Measurements from ENCODE around the gene RASA3.
A peak's percentile ranks its signal among the peaks of the same experiment; 100 is the strongest.
"Not testable (repeated sequence)": the region's sequence is repeated elsewhere in the genome, so short reads cannot be mapped to it uniquely, and the experiment has no call there.

The RASA3 gene

DNA sequence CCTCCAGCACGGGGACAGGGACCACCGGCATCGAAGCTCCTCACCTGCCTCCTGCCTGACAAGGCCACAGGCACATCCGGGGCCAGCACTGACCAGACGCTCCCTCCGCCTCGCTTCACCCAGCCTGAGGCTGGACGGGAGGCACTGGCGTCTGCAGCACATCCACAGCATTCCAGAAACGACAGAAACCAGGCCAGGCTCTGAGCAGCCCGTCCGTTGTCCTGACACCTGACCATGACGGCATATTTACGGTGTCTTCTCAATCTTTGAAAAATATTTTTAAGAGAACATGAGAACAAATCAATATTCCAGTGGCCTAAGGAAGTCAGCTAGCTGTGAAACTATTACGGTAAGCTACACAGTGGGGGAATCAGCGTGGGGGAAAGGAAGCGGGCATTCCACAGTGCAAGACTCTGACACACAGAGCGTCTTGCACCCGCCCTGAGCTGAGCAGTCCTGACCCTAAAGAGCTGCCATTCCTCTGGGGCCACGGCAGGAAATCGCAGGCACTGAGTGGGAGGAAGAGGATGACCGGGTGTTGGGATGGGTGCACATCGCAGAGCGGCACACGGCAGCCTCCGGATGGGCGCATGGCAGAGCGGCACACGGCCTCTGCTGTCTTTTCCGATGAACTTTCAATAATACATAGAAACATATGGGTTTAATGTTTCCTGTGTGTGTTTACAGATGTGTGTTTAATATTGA, 26.8 kb downstream of the RASA3 start:
- Histone ChIP-seq H3K9me3 (ENCODE audit: control insufficient read depth, insufficient read depth, low read length) (no peaks in the 10 kb centered on the region), H3K4me1 (ENCODE audit: control insufficient read depth, insufficient read depth, low read length) (peaks cover 2% of the 10 kb centered on the region), H3K4me3 (ENCODE audit: low read depth, low read length) (no peak overlapping the region), H3K27me3 (ENCODE audit: control insufficient read depth, insufficient read depth, low read length) (no peaks in the 10 kb centered on the region), H3K36me3 (ENCODE audit: control insufficient read depth, insufficient read depth, low read length) (peaks cover 4% of the 10 kb centered on the region), H3K9ac (ENCODE audit: low read depth, low read length) (no peak overlapping the region)

- Histone ChIP-seq H3K27me3 (ENCODE audit: control insufficient read depth, insufficient read depth, low read length) (no peaks in the 10 kb centered on the region), H3K36me3 (ENCODE audit: control insufficient read depth, insufficient read depth, low read length) (peaks cover 4% of the 10 kb centered on the region), H3K4me1 (ENCODE audit: control insufficient read depth, insufficient read depth, low read length) (no peaks in the 10 kb centered on the region), H3K4me3 (ENCODE audit: low read depth, low read length) (no peak overlapping the region), H3K9me3 (ENCODE audit: control insufficient read depth, insufficient read depth, low read length) (no peaks in the 10 kb centered on the region), H3K9ac (ENCODE audit: low read depth, low read length) (no peak overlapping the region)
Observed at GRCh38 chr13:114104655-114105520, 27.5 kb downstream of the RASA3 start.

DNA sequence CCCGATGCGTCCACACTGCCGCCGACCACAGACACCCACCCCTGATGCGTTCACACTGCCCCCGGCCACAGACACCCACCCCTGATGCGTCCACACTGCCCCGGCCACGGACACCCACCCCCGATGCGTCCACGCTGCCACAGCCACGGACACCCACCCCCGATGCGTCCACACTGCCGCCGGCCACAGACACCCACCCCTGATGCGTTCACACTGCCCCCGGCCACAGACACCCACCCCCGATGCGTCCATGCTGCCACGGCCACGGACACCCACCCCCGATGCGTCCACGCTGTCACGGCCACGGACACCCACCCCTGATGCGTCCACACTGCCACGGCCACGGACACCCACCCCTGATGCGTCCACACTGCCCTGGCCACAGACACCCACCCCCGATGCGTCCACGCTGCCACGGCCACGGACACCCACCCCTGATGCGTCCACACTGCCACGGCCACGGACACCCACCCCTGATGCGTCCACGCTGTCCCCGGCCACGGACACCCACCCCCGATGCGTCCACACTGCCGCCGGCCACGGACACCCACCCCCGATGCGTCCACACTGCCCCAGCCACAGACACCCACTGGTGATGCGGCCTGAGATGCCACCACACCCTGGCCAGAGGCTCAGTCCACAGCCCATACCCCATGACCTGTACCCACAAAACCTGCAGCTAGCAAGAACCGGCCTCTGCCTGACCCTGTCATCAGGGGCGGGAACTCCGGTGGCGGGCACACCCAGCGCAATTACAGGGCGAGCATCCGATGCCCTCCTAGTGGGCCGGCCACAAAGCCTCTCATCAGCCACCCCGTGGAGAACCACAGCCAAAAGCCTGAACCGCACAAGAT, 28.4 kb downstream of the RASA3 start:
- H3K4me1 ChIP-seq (ENCODE audit: control insufficient read depth, insufficient read depth, low read length): no peaks in the 10 kb centered on the region
- no peak overlapping the region for H3K4me3 ChIP-seq (ENCODE audit: low read depth, low read length)
- no peaks in the 10 kb centered on the region for H3K9me3 ChIP-seq (ENCODE audit: control insufficient read depth, insufficient read depth, low read length)

DNA sequence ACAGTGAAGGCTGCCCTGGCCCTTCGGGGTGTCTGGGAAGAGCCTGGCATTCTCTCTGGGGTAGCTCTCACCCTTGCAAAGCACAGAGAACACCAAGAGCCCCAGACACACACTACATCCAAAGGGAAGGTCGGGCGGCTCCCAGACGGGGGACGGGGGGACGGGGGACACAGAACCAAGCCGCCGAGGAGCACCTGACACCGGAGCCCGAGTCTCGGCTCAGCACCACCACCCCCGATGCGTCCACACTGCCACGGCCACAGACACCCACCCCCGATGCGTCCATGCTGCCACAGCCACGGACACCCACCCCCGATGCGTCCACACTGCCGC, 29.2 kb downstream of the RASA3 start:
- H3K9ac ChIP-seq (ENCODE audit: low read depth, low read length); H3K4me3 ChIP-seq (ENCODE audit: low read depth, low read length); H3K4me1 ChIP-seq (ENCODE audit: control insufficient read depth, insufficient read depth, low read length); H3K9me3 ChIP-seq (ENCODE audit: control insufficient read depth, insufficient read depth, low read length); H3K36me3 ChIP-seq (ENCODE audit: control insufficient read depth, insufficient read depth, low read length); H3K27me3 ChIP-seq (ENCODE audit: control insufficient read depth, insufficient read depth, low read length): not testable (repeated sequence)

More for the DNA sequence above, 28.4 kb downstream of the RASA3 start:
- no peak overlapping the region for H3K9ac ChIP-seq (ENCODE audit: low read depth, low read length)
- no peaks in the 10 kb centered on the region for H3K27me3 ChIP-seq (ENCODE audit: control insufficient read depth, insufficient read depth, low read length)
- peaks cover 4% of the 10 kb centered on the region for H3K36me3 ChIP-seq (ENCODE audit: control insufficient read depth, insufficient read depth, low read length)

DNA sequence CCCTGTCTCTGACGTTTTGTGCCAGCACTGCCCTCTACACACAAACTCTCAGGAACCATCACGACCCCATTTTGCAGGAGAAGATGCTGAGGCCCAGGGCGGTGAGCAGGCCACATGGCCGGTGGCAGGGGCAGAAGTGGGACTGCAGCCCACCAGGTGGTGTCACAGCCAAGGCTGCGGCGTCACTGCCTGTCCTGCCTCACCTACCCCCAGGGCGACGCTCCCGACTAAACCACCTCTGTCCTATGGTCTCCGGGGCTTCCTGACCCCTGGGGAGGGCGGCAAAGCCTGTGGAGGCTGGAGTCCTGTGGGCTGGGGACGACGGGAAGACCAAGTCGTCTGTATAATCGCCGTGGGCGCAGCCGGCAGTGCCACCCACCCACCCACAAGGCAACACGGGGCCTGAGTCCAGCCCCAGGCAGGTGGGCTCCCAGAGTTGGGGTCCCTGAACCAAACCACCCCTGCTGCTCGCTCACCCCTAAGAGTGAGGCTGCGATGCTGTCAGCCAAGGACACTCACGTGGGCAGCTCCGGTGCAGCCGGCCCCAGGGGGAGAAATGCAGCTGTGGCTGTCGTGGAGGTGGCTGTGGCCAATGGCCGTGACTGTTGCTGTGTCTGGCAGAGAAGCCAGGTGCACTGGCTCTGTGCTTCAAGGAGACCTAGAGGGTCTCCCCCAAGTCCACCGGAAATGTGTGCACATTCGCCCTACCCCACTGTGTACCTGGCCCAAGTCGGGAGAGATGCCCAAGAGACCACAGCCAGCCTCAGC, 29.7 kb downstream of the RASA3 start:
- no peaks in the 10 kb centered on the region for H3K9me3 ChIP-seq (ENCODE audit: control insufficient read depth, insufficient read depth, low read length)
- no peak overlapping the region for H3K9ac ChIP-seq (ENCODE audit: low read depth, low read length)

DNA sequence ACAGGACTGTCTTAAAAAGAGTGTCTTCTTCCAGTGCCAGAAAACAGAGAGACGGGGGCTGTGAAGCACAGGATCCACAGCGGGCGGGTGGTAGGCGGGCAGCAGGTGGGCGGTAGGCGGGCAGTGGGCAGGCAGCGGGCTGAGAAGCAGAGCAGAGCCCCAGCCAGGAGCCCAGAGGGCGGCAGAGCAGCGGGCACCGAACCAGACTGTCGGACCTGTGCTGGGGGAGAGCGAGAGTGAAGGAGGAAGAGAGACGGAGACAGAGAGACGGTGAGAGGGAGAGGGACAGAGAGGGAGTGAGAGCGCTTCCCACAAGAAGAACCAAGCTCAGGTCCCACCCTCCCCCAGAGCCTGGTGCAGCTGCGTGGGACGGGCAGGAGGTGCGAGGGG, 30.3 kb downstream of the RASA3 start:
- H3K36me3 ChIP-seq (ENCODE audit: control insufficient read depth, insufficient read depth, low read length): peaks cover 2% of the 10 kb centered on the region
- H3K9me3 ChIP-seq (ENCODE audit: control insufficient read depth, insufficient read depth, low read length): no peaks in the 10 kb centered on the region
- no peak overlapping the region for H3K9ac ChIP-seq (ENCODE audit: low read depth, low read length)
- no peak overlapping the region for H3K4me3 ChIP-seq (ENCODE audit: low read depth, low read length)
- H3K4me1 ChIP-seq (ENCODE audit: control insufficient read depth, insufficient read depth, low read length): no peaks in the 10 kb centered on the region
- H3K27me3 ChIP-seq (ENCODE audit: control insufficient read depth, insufficient read depth, low read length): no peaks in the 10 kb centered on the region

More for the DNA sequence above, 29.7 kb downstream of the RASA3 start:
- no peaks in the 10 kb centered on the region for H3K27me3 ChIP-seq (ENCODE audit: control insufficient read depth, insufficient read depth, low read length)
- no peak overlapping the region for H3K4me3 ChIP-seq (ENCODE audit: low read depth, low read length)
- peaks cover 4% of the 10 kb centered on the region for H3K36me3 ChIP-seq (ENCODE audit: control insufficient read depth, insufficient read depth, low read length)
- no peaks in the 10 kb centered on the region for H3K4me1 ChIP-seq (ENCODE audit: control insufficient read depth, insufficient read depth, low read length)

GRCh38 chr13:114101358-114102130, 30.9 kb downstream of the RASA3 start:
- no peaks in the 10 kb centered on the region for H3K4me1 ChIP-seq (ENCODE audit: control insufficient read depth, insufficient read depth, low read length)
- no peaks in the 10 kb centered on the region for H3K9me3 ChIP-seq (ENCODE audit: control insufficient read depth, insufficient read depth, low read length)
- H3K4me3 ChIP-seq (ENCODE audit: low read depth, low read length): no peak overlapping the region
- no peaks in the 10 kb centered on the region for H3K27me3 ChIP-seq (ENCODE audit: control insufficient read depth, insufficient read depth, low read length)
- H3K9ac ChIP-seq (ENCODE audit: low read depth, low read length): no peak overlapping the region
- no peaks in the 10 kb centered on the region for H3K36me3 ChIP-seq (ENCODE audit: control insufficient read depth, insufficient read depth, low read length)

- Histone ChIP-seq H3K27me3 (ENCODE audit: control insufficient read depth, insufficient read depth, low read length) (no peaks in the 10 kb centered on the region), H3K36me3 (ENCODE audit: control insufficient read depth, insufficient read depth, low read length) (no peaks in the 10 kb centered on the region), H3K4me3 (ENCODE audit: low read depth, low read length) (no peak overlapping the region), H3K9ac (ENCODE audit: low read depth, low read length) (peak overlapping the region; percentile 24), H3K9me3 (ENCODE audit: control insufficient read depth, insufficient read depth, low read length) (no peaks in the 10 kb centered on the region), H3K4me1 (ENCODE audit: control insufficient read depth, insufficient read depth, low read length) (no peaks in the 10 kb centered on the region)
Observed at GRCh38 chr13:114100446-114101357, 31.7 kb downstream of the RASA3 start.

GRCh38 chr13:114099918-114100445, 32.4 kb downstream of the RASA3 start:
- no peak overlapping the region for H3K4me3 ChIP-seq (ENCODE audit: low read depth, low read length)
- no peaks in the 10 kb centered on the region for H3K9me3 ChIP-seq (ENCODE audit: control insufficient read depth, insufficient read depth, low read length)
- peak overlapping the region; percentile 24 for H3K9ac ChIP-seq (ENCODE audit: low read depth, low read length)
- H3K36me3 ChIP-seq (ENCODE audit: control insufficient read depth, insufficient read depth, low read length): no peaks in the 10 kb centered on the region
- H3K27me3 ChIP-seq (ENCODE audit: control insufficient read depth, insufficient read depth, low read length): no peaks in the 10 kb centered on the region
- no peaks in the 10 kb centered on the region for H3K4me1 ChIP-seq (ENCODE audit: control insufficient read depth, insufficient read depth, low read length)

GRCh38 chr13:114099191-114099590, 33.2 kb downstream of the RASA3 start:
- Histone ChIP-seq H3K9ac (ENCODE audit: low read depth, low read length) (no peak overlapping the region), H3K4me1 (ENCODE audit: control insufficient read depth, insufficient read depth, low read length) (no peaks in the 10 kb centered on the region), H3K27me3 (ENCODE audit: control insufficient read depth, insufficient read depth, low read length) (no peaks in the 10 kb centered on the region), H3K9me3 (ENCODE audit: control insufficient read depth, insufficient read depth, low read length) (no peaks in the 10 kb centered on the region), H3K36me3 (ENCODE audit: control insufficient read depth, insufficient read depth, low read length) (no peaks in the 10 kb centered on the region), H3K4me3 (ENCODE audit: low read depth, low read length) (no peak overlapping the region)

Measured in iPS-15b (cell line).